Coronary artery (tissue), 2 donors: ENCODE results near the gene ZC3H18.

Experiments
- DNase-seq: peaks from one replicate; pipeline ENCODE4 v3.0.0-alpha.2; 2017; ENCODE audit warnings: low spot score
- H3K27ac ChIP-seq, 2 donors: fragments of 200-600 bp; sonication (generic); one replicate each; pipeline ENCODE4 v1.5.1; 2016 to 2019
- H3K4me3 ChIP-seq: fragments of 200-600 bp; sonication (generic); 2 replicates; pipeline ENCODE4 v1.5.1; 2016; ENCODE audit warnings: mild to moderate bottlenecking, moderate library complexity
- TF ChIP-seq, protein P1 (sequence below): fragments of 200-600 bp; sonication (generic); IDR thresholded peaks from one replicate; pipeline ENCODE4 v1.5.1; 2019; ENCODE audit warnings: antibody characterized with exemption

The ZC3H18 gene

GRCh38 chr16:88541831-88542616 lies 28.2 kb upstream of the ZC3H18 start:
- no peak for DNase-seq
- TF ChIP-seq, protein P1, sequence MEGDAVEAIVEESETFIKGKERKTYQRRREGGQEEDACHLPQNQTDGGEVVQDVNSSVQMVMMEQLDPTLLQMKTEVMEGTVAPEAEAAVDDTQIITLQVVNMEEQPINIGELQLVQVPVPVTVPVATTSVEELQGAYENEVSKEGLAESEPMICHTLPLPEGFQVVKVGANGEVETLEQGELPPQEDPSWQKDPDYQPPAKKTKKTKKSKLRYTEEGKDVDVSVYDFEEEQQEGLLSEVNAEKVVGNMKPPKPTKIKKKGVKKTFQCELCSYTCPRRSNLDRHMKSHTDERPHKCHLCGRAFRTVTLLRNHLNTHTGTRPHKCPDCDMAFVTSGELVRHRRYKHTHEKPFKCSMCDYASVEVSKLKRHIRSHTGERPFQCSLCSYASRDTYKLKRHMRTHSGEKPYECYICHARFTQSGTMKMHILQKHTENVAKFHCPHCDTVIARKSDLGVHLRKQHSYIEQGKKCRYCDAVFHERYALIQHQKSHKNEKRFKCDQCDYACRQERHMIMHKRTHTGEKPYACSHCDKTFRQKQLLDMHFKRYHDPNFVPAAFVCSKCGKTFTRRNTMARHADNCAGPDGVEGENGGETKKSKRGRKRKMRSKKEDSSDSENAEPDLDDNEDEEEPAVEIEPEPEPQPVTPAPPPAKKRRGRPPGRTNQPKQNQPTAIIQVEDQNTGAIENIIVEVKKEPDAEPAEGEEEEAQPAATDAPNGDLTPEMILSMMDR, result no peak
- no peak overlapping the region for H3K27ac ChIP-seq
- no peak overlapping the region for H3K4me3 ChIP-seq

- DNase-seq, result no peak
- TF ChIP-seq, protein P1, result no peak
- no peak overlapping the region for H3K27ac ChIP-seq
- no peak overlapping the region for H3K4me3 ChIP-seq
Observed at GRCh38 chr16:88543230-88543813, 26.9 kb upstream of the ZC3H18 start.

GRCh38 chr16:88545781-88546180 lies 24.4 kb upstream of the ZC3H18 start:
- TF ChIP-seq, protein P1, result no peak
- no peak for DNase-seq
- Histone ChIP-seq H3K27ac (no peak overlapping the region), H3K4me3 (no peak overlapping the region)

DNA sequence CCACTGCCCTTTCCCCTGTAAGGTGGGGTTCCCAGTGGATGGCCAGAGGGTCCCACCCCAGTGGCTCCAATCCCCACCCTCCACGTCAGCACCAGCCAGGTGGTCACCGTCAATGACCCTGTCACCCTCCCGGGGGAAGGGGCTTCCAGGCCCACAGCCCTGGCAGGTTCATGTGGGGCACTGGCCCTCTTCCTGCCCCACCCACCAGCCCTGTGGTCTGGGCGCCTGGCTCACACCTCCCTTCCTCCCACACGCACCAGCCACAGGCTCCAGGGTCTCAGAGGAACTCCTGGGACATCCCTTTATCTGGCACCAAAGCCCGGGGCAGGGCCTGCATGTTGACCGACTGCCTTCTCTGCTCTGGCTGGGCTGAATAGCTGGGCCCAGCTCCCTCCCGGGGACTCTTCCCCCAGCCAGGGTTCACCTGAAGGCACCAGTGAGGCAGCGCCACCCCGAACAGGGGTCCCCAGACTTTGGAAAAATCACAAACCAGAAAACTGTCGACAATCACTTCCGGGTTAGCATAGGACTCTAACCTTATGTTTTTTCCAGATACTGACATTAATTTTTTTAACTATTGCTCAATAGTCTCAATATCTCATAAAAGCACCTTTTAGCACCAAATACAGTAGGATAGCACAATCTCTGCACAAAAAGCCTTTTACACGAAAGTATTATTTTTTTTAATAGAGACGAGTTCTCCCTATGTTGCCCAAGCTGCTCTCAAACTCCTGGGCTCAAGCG lies 21.9 kb upstream of the ZC3H18 start:
- TF ChIP-seq, protein P1, result no peak
- no peak for DNase-seq
- H3K27ac ChIP-seq, result no peak overlapping the region

GRCh38 chr16:88548985-88549384 lies 21.2 kb upstream of the ZC3H18 start:
- TF ChIP-seq, protein P1, result no peak
- H3K27ac ChIP-seq, result no peak overlapping the region
- no peak overlapping the region for H3K4me3 ChIP-seq
- no peak for DNase-seq

More for the DNA sequence above, 21.9 kb upstream of the ZC3H18 start:
- no peak overlapping the region for H3K4me3 ChIP-seq

- no peak for DNase-seq
- TF ChIP-seq, protein P1, result no peak
- Histone ChIP-seq H3K4me3 (no peak overlapping the region), H3K27ac (no peak overlapping the region)
Observed at GRCh38 chr16:88549671-88550245, 20.4 kb upstream of the ZC3H18 start.
